Endodermal cell (in vitro differentiated cells): Measurements from ENCODE around the gene CTDSP1. TPM values are rescaled to one million over a fixed set of nuclear protein-coding genes. Genes with fewer than 3 reads are reported as not detected.

Experiments used
- DNase-seq: peaks from one replicate; pipeline ENCODE4 v3.0.0-alpha.2; 2017
- H3K27ac ChIP-seq: 2 replicates; pipeline ENCODE4 v1.5.1; 2013; ENCODE audit warnings: mild to moderate bottlenecking, low read depth, low read length, moderate library complexity
- H3K27me3 ChIP-seq: 2 replicates; pipeline ENCODE4 v1.6.1; 2013; ENCODE audit warnings: mild to moderate bottlenecking, low read length, moderate library complexity; ENCODE audit not compliant: insufficient read depth, control insufficient read depth, poor library complexity, severe bottlenecking
- H3K36me3 ChIP-seq: 2 replicates; pipeline ENCODE4 v1.7.0; 2013; ENCODE audit warnings: mild to moderate bottlenecking, low read length, moderate library complexity; ENCODE audit not compliant: control insufficient read depth, insufficient read depth
- H3K4me1 ChIP-seq: one replicate; pipeline ENCODE4 v1.7.0; 2013; ENCODE audit warnings: low read length; ENCODE audit not compliant: control insufficient read depth, insufficient read depth
- H3K4me3 ChIP-seq: 2 replicates; pipeline ENCODE4 v1.5.1; 2013; ENCODE audit warnings: mild to moderate bottlenecking, low read length, moderate library complexity
- H3K9ac ChIP-seq: 2 replicates; pipeline ENCODE4 v1.6.1; 2013; ENCODE audit warnings: mild to moderate bottlenecking, low read length, moderate library complexity; ENCODE audit not compliant: poor library complexity, severe bottlenecking; ENCODE audit errors: extremely low read depth
- H3K9me3 ChIP-seq: 2 replicates; pipeline ENCODE4 v1.6.1; 2013; ENCODE audit warnings: mild to moderate bottlenecking, low read length, moderate library complexity; ENCODE audit not compliant: control insufficient read depth
- H3K27ac Mint-ChIP-seq: 2 replicates; pipeline ENCODE4 v1.8.0; 2020; ENCODE audit warnings: mixed read lengths
- H3K27me3 Mint-ChIP-seq: 2 replicates; pipeline ENCODE4 v1.8.0; 2021; ENCODE audit warnings: mild to moderate bottlenecking, mixed read lengths; ENCODE audit not compliant: insufficient read depth
- H3K36me3 Mint-ChIP-seq: 2 replicates; pipeline ENCODE4 v1.8.0; 2020; ENCODE audit warnings: low read depth, mixed read lengths
- H3K4me1 Mint-ChIP-seq: 2 replicates; pipeline ENCODE4 v1.8.0; 2020; ENCODE audit warnings: mixed read lengths
- H3K4me3 Mint-ChIP-seq: 2 replicates; pipeline ENCODE4 v1.8.0; 2020; ENCODE audit warnings: mild to moderate bottlenecking, moderate library complexity, mixed read lengths
- H3K9me3 Mint-ChIP-seq: 2 replicates; pipeline ENCODE4 v1.8.0; 2020; ENCODE audit warnings: mild to moderate bottlenecking, mixed read lengths
- CTCF ChIP-seq: fragments of 200-600 bp; sonication (generic); conservative IDR thresholded peaks from 2 replicates; pipeline ENCODE4 v1.5.0; 2021; ENCODE audit warnings: antibody characterized with exemption, mild to moderate bottlenecking
- WGBS, 2 experiments: methylation state at CpG; one replicate each; pipeline versions ENCODE4 v1.1.5 to v1.1.7; 2013; ENCODE audit warnings: missing lambda C conversion rate in 2 of 2, mixed read lengths in 1 of 2; ENCODE audit not compliant: insufficient coverage in 1 of 2, insufficient read length in 1 of 2; 5-methylcytosine and 5-hydroxymethylcytosine counted together
- total RNA-seq, 2 donors: library from RNA; stranded (reverse); fragmentation: NEBNext Ultra II Directional in 1 of 2; extraction: Animal tissue kit (Norgen Biotek cat#: 25700) in 1 of 2; gene quantifications; 2 replicates in 1 of 2; 3 replicates in 1 of 2; pipeline ENCODE4 v1.2.1, GENCODE V29; 2021

The CTDSP1 gene
- total RNA-seq, 2 donors from 2014 or later, result 66.8 to 123 TPM

GRCh38 chr2:218405086-218405745 is 5.5 kb downstream of the CTDSP1 start:
- Mint-ChIP-seq H3K36me3 (peaks cover 20% of the 10 kb centered on the region), H3K27ac (peak overlapping the region; percentile 94), H3K4me1 (peaks cover 20% of the 10 kb centered on the region), H3K9me3 (no peaks in the 10 kb centered on the region), H3K27me3 (no peaks in the 10 kb centered on the region), H3K4me3 (peak overlapping the region; percentile 64)
- Histone ChIP-seq H3K27me3 (no peaks in the 10 kb centered on the region), H3K27ac (peak overlapping the region; percentile 11), H3K9me3 (no peaks in the 10 kb centered on the region), H3K4me3 (peak overlapping the region; percentile 77), H3K9ac (no peak overlapping the region), H3K4me1 (peaks cover 11% of the 10 kb centered on the region), H3K36me3 (peaks cover 33% of the 10 kb centered on the region)
- TF ChIP-seq CTCF, result no peak
- whole genome bisulfite sequencing, 2 experiments, result 71% methylated on average over 8 of the region's 8 CpGs; no CpG with 5 or more reads in 1 of the 2 experiments
- DNase-seq, result no peak

GRCh38 chr2:218405746-218406208 is 6.1 kb downstream of the CTDSP1 start:
- H3K9me3 ChIP-seq, result no peaks in the 10 kb centered on the region
- H3K4me3 ChIP-seq, result peak overlapping the region; percentile 77
- Mint-ChIP-seq H3K4me1 (peaks cover 20% of the 10 kb centered on the region), H3K4me3 (peak overlapping the region; percentile 64), H3K27me3 (no peaks in the 10 kb centered on the region), H3K9me3 (no peaks in the 10 kb centered on the region), H3K27ac (peak overlapping the region; percentile 94), H3K36me3 (peaks cover 20% of the 10 kb centered on the region)
- H3K36me3 ChIP-seq, result peaks cover 33% of the 10 kb centered on the region
- no peaks in the 10 kb centered on the region for H3K27me3 ChIP-seq
- H3K4me1 ChIP-seq, result peaks cover 11% of the 10 kb centered on the region
- H3K27ac ChIP-seq, result peak overlapping the region; percentile 86
- WGBS, 2 experiments, result 0 to 9% methylated on average over 1 to 15 of the region's 15 CpGs
- no peak for TF ChIP-seq CTCF
- peak; percentile 74 for DNase-seq
- peak overlapping the region; percentile 59 for H3K9ac ChIP-seq

- H3K27me3 Mint-ChIP-seq, result no peaks in the 10 kb centered on the region
Measured at GRCh38 chr2:218406209-218406948, 6.7 kb downstream of the CTDSP1 start.

More at GRCh38 chr2:218406209-218406948, 6.7 kb downstream of the CTDSP1 start:
- H3K27ac Mint-ChIP-seq, result peak overlapping the region; percentile 95
- peak; percentile 84 for TF ChIP-seq CTCF
- Histone ChIP-seq H3K27me3 (no peaks in the 10 kb centered on the region), H3K36me3 (peaks cover 33% of the 10 kb centered on the region), H3K9me3 (no peaks in the 10 kb centered on the region), H3K4me3 (peak overlapping the region; percentile 78), H3K4me1 (peaks cover 11% of the 10 kb centered on the region), H3K9ac (peak overlapping the region; percentile 59), H3K27ac (peak overlapping the region; percentile 87)
- H3K9me3 Mint-ChIP-seq, result no peaks in the 10 kb centered on the region
- peaks cover 20% of the 10 kb centered on the region for H3K36me3 Mint-ChIP-seq
- H3K4me1 Mint-ChIP-seq, result peaks cover 17% of the 10 kb centered on the region
- DNase-seq, result peak; percentile 99
- H3K4me3 Mint-ChIP-seq, result peak overlapping the region; percentile 64
- 0 to 2% methylated on average over 14 to 56 of the region's 56 CpGs for WGBS, 2 experiments
